ENCODE measurements around the gene SLC44A3.

The SLC44A3 gene

GRCh38 chr1:94912263-94913184, 92.4 kb downstream of the SLC44A3 start:
- DNase-seq = no peak

GRCh38 chr1:94917251-94917650, 97.1 kb downstream of the SLC44A3 start:
- DNase-seq = no peak

GRCh38 chr1:94919241-94920030, 99.3 kb downstream of the SLC44A3 start:
- no peak for DNase-seq

GRCh38 chr1:94920061-94920460, 99.9 kb downstream of the SLC44A3 start:
- no peak for DNase-seq

GRCh38 chr1:94921977-94922376, 101.8 kb downstream of the SLC44A3 start:
- DNase-seq = no peak

- no peak for DNase-seq
Observed at GRCh38 chr1:94922761-94923331, 102.7 kb downstream of the SLC44A3 start.

GRCh38 chr1:94925004-94925403, 104.8 kb downstream of the SLC44A3 start:
- DNase-seq = no peak

- no peak for DNase-seq
Observed at GRCh38 chr1:94925561-94926125, 105.5 kb downstream of the SLC44A3 start.

GRCh38 chr1:94926126-94926914, 106.2 kb downstream of the SLC44A3 start:
- no peak for DNase-seq

- DNase-seq = no peak
Observed at GRCh38 chr1:94926915-94927404, 106.8 kb downstream of the SLC44A3 start, which contains the start of gene CNN3. CNN3 (minus strand) TSS chr1:94927110; CDS start chr1:94926894, 216 bp downstream.

- DNase-seq = no peak
Observed at GRCh38 chr1:94927405-94928175, 107.4 kb downstream of the SLC44A3 start.

GRCh38 chr1:94928293-94928939, 108.3 kb downstream of the SLC44A3 start:
- no peak for DNase-seq

- no peak for DNase-seq
Observed at GRCh38 chr1:94929351-94930217, 109.4 kb downstream of the SLC44A3 start.

GRCh38 chr1:94931254-94931841, 111.2 kb downstream of the SLC44A3 start:
- DNase-seq = no peak

GRCh38 chr1:94934551-94934950, 114.4 kb downstream of the SLC44A3 start:
- no peak for DNase-seq

GRCh38 chr1:94935034-94935433, 114.9 kb downstream of the SLC44A3 start:
- no peak for DNase-seq

- DNase-seq = no peak
Observed at GRCh38 chr1:94935476-94935875, 115.3 kb downstream of the SLC44A3 start.

GRCh38 chr1:94936861-94937620, 116.9 kb downstream of the SLC44A3 start:
- no peak for DNase-seq
